Measurements from ENCODE around the gene MAPK6. TPM values are rescaled to one million over a fixed set of nuclear protein-coding genes. Genes with fewer than 3 reads are reported as not detected.

MAPK6 gene
- total RNA-seq, 1 experiment from 2014 or later = 83.2 TPM

DNA sequence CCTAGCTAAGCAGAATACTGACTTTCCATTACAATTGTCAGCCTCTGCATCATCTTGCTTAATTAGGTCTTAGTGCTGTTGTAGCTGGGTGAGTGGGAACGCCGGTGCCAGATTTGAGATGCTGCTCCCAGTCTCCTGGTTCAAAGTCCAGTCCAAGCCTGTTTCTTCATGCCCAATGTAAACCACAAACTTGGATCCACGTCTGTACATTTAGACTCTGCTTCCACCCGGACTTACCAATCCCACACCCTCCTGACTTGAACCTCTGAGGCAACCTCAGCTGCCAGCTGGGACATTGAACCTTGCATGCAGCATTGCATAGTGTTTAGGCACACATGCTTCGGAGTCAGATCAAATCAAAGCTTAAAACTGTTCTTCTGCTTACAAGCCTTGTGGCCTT is 50.5 kb downstream of the MAPK6 start (continued):
- TF ChIP-seq, protein P1, sequence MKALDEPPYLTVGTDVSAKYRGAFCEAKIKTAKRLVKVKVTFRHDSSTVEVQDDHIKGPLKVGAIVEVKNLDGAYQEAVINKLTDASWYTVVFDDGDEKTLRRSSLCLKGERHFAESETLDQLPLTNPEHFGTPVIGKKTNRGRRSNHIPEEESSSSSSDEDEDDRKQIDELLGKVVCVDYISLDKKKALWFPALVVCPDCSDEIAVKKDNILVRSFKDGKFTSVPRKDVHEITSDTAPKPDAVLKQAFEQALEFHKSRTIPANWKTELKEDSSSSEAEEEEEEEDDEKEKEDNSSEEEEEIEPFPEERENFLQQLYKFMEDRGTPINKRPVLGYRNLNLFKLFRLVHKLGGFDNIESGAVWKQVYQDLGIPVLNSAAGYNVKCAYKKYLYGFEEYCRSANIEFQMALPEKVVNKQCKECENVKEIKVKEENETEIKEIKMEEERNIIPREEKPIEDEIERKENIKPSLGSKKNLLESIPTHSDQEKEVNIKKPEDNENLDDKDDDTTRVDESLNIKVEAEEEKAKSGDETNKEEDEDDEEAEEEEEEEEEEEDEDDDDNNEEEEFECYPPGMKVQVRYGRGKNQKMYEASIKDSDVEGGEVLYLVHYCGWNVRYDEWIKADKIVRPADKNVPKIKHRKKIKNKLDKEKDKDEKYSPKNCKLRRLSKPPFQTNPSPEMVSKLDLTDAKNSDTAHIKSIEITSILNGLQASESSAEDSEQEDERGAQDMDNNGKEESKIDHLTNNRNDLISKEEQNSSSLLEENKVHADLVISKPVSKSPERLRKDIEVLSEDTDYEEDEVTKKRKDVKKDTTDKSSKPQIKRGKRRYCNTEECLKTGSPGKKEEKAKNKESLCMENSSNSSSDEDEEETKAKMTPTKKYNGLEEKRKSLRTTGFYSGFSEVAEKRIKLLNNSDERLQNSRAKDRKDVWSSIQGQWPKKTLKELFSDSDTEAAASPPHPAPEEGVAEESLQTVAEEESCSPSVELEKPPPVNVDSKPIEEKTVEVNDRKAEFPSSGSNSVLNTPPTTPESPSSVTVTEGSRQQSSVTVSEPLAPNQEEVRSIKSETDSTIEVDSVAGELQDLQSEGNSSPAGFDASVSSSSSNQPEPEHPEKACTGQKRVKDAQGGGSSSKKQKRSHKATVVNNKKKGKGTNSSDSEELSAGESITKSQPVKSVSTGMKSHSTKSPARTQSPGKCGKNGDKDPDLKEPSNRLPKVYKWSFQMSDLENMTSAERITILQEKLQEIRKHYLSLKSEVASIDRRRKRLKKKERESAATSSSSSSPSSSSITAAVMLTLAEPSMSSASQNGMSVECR (CRISPR knock-in tag; IDR thresholded peaks at IDR 0.05; ENCODE audit: borderline replicate concordance) = no peak
- TF ChIP-seq, protein P2, sequence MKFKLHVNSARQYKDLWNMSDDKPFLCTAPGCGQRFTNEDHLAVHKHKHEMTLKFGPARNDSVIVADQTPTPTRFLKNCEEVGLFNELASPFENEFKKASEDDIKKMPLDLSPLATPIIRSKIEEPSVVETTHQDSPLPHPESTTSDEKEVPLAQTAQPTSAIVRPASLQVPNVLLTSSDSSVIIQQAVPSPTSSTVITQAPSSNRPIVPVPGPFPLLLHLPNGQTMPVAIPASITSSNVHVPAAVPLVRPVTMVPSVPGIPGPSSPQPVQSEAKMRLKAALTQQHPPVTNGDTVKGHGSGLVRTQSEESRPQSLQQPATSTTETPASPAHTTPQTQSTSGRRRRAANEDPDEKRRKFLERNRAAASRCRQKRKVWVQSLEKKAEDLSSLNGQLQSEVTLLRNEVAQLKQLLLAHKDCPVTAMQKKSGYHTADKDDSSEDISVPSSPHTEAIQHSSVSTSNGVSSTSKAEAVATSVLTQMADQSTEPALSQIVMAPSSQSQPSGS (CRISPR knock-in tag; IDR thresholded peaks at IDR 0.05; ENCODE audit: borderline replicate concordance, low read depth) = no peak
- TF ChIP-seq, protein P3, sequence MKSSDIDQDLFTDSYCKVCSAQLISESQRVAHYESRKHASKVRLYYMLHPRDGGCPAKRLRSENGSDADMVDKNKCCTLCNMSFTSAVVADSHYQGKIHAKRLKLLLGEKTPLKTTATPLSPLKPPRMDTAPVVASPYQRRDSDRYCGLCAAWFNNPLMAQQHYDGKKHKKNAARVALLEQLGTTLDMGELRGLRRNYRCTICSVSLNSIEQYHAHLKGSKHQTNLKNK (CRISPR knock-in tag; IDR thresholded peaks at IDR 0.05) = no peak
- TF ChIP-seq ZBTB21 (CRISPR knock-in tag; IDR thresholded peaks at IDR 0.05; ENCODE audit: borderline replicate concordance) (no peak), ZNF671 (CRISPR knock-in tag; IDR thresholded peaks at IDR 0.05) (no peak), CREM (CRISPR knock-in tag; IDR thresholded peaks at IDR 0.05) (no peak), RORB (CRISPR knock-in tag; IDR thresholded peaks at IDR 0.05) (no peak), ZNF138 (CRISPR knock-in tag; conservative IDR thresholded peaks at IDR 0.05) (no peak), NR2C2 (CRISPR knock-in tag; IDR thresholded peaks at IDR 0.05) (no peak)
- TF ChIP-seq, protein P4, sequence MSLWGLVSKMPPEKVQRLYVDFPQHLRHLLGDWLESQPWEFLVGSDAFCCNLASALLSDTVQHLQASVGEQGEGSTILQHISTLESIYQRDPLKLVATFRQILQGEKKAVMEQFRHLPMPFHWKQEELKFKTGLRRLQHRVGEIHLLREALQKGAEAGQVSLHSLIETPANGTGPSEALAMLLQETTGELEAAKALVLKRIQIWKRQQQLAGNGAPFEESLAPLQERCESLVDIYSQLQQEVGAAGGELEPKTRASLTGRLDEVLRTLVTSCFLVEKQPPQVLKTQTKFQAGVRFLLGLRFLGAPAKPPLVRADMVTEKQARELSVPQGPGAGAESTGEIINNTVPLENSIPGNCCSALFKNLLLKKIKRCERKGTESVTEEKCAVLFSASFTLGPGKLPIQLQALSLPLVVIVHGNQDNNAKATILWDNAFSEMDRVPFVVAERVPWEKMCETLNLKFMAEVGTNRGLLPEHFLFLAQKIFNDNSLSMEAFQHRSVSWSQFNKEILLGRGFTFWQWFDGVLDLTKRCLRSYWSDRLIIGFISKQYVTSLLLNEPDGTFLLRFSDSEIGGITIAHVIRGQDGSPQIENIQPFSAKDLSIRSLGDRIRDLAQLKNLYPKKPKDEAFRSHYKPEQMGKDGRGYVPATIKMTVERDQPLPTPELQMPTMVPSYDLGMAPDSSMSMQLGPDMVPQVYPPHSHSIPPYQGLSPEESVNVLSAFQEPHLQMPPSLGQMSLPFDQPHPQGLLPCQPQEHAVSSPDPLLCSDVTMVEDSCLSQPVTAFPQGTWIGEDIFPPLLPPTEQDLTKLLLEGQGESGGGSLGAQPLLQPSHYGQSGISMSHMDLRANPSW (CRISPR knock-in tag; conservative IDR thresholded peaks at IDR 0.05; ENCODE audit: low read depth) = no peak

DNA sequence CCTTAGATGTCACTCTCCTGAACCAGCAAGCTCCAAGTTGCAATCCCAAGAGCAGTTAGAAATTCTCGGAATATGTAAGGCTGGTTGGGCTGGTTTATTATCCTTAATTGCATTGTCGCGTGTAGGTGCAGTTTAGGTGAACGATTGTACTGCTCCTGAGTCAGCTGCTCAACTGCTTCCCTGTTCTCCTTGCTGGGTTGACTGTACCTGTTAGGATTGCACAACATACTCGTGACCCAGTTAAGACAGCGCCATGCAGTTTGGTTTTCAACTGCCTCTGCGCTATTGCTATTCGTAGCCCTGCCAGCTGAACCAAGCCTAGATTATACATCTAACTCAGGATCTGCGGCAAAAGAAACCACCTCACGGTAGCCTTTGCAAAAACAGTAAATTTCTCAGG is 52.6 kb downstream of the MAPK6 start:
- no peak overlapping the region for H3K27ac Mint-ChIP-seq
- H3K4me1 Mint-ChIP-seq = peaks cover 15% of the 10 kb centered on the region
- H3K27me3 Mint-ChIP-seq (ENCODE audit: low read depth) = no peaks in the 10 kb centered on the region
- CTCF ChIA-PET = interaction anchor here (0.7 to 1.3 kb wide), 3 partner anchors 40 to 230 kb away, joined by 3 to 4 read pairs (median 4); no protein-coding TSS in a partner anchor
- POLR2A ChIA-PET = no interaction called here
- no peaks in the 10 kb centered on the region for H3K36me3 Mint-ChIP-seq
- DNase-seq (ENCODE audit: low spot score) = no peak
- no peak overlapping the region for H3K4me3 Mint-ChIP-seq
- ATAC-seq = no peak
- H3K9me3 Mint-ChIP-seq = peaks cover 4% of the 10 kb centered on the region; the same call in 1 of the 2 replicates
- no peak for TF ChIP-seq ZNF121 (CRISPR knock-in tag; IDR thresholded peaks at IDR 0.05)
- TF ChIP-seq, protein P1 (CRISPR knock-in tag; IDR thresholded peaks at IDR 0.05; ENCODE audit: borderline replicate concordance) = no peak
- no peak for TF ChIP-seq EMX1 (CRISPR knock-in tag; IDR thresholded peaks at IDR 0.05)
- no peak for TF ChIP-seq JUN (CRISPR knock-in tag; IDR thresholded peaks at IDR 0.05)
- TF ChIP-seq, protein P5, sequence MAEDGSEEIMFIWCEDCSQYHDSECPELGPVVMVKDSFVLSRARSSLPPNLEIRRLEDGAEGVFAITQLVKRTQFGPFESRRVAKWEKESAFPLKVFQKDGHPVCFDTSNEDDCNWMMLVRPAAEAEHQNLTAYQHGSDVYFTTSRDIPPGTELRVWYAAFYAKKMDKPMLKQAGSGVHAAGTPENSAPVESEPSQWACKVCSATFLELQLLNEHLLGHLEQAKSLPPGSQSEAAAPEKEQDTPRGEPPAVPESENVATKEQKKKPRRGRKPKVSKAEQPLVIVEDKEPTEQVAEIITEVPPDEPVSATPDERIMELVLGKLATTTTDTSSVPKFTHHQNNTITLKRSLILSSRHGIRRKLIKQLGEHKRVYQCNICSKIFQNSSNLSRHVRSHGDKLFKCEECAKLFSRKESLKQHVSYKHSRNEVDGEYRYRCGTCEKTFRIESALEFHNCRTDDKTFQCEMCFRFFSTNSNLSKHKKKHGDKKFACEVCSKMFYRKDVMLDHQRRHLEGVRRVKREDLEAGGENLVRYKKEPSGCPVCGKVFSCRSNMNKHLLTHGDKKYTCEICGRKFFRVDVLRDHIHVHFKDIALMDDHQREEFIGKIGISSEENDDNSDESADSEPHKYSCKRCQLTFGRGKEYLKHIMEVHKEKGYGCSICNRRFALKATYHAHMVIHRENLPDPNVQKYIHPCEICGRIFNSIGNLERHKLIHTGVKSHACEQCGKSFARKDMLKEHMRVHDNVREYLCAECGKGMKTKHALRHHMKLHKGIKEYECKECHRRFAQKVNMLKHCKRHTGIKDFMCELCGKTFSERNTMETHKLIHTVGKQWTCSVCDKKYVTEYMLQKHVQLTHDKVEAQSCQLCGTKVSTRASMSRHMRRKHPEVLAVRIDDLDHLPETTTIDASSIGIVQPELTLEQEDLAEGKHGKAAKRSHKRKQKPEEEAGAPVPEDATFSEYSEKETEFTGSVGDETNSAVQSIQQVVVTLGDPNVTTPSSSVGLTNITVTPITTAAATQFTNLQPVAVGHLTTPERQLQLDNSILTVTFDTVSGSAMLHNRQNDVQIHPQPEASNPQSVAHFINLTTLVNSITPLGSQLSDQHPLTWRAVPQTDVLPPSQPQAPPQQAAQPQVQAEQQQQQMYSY (CRISPR knock-in tag; IDR thresholded peaks at IDR 0.05) = no peak
- TF ChIP-seq ESRRA (CRISPR knock-in tag; IDR thresholded peaks at IDR 0.05; ENCODE audit: borderline replicate concordance) = no peak
- TF ChIP-seq, protein P6, sequence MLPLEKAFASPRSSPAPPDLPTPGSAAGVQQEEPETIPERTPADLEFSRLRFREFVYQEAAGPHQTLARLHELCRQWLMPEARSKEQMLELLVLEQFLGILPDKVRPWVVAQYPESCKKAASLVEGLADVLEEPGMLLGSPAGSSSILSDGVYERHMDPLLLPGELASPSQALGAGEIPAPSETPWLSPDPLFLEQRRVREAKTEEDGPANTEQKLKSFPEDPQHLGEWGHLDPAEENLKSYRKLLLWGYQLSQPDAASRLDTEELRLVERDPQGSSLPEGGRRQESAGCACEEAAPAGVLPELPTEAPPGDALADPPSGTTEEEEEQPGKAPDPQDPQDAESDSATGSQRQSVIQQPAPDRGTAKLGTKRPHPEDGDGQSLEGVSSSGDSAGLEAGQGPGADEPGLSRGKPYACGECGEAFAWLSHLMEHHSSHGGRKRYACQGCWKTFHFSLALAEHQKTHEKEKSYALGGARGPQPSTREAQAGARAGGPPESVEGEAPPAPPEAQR (CRISPR knock-in tag; IDR thresholded peaks at IDR 0.05) = no peak
- no peak for TF ChIP-seq ZNF138 (CRISPR knock-in tag; conservative IDR thresholded peaks at IDR 0.05)

Measured in WTC11 (cell line).